ENCODE data around the gene STARD3. TPM values are rescaled to one million over a fixed set of nuclear protein-coding genes. Genes with fewer than 3 reads are reported as not detected.

STARD3 gene
- polyA plus RNA-seq, 2 of the 4 experiments (the other 2 are of a cell fraction): 54.6 to 56.0 TPM

DNA sequence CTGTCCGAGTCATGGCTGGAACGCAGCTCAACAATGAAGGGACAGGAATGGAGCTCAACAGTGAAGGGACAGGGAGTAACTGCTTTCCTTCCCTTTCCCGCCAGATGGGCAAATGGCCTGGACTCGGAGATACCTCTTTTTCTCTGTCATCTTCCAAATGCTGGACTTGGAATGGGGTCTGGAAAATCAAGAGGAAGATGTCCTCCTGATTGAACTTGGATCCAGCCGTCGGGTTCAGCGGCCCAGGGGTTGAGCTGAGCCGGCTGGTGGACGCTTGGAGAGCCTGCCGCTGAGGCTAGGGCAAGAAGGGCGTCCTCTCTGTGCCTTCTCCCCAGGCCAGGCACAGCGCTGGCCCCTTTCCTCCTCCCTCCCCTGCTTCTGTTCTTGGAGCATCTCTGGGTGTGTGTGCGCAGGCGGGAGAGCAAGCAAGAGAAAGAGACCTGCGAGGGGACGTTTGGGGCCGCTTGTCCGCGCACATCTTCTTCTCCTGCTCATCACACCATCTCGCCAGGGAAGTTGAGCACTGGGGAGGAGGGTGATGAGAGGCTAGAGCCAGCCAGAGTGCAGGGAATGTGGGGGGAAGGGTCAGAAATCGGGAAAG, 35.8 kb upstream of the STARD3 start:
- DNase-seq (ENCODE audit: low read depth in 1 of 2, low spot score in 1 of 2): no peak
- Histone ChIP-seq H3K4me2 (no peak overlapping the region), H3K9me3 (no peaks in the 10 kb centered on the region), H3K4me1 (peaks cover 33% of the 10 kb centered on the region), H3K27ac (no peak overlapping the region), H3K4me3 (no peak overlapping the region)
- TF ChIP-seq HEYL (CRISPR knock-in tag; IDR thresholded peaks at IDR 0.05): no peak
- no peak for TF ChIP-seq FOXS1 (CRISPR knock-in tag; IDR thresholded peaks at IDR 0.05)
- TF ChIP-seq ZFP36 (IDR thresholded peaks at IDR 0.05; ENCODE audit: borderline replicate concordance, partially characterized antibody): no peak
- TF ChIP-seq CHD4 (IDR thresholded peaks at IDR 0.05; ENCODE audit: borderline replicate concordance): no peak
- TF ChIP-seq RARB (CRISPR knock-in tag; IDR thresholded peaks at IDR 0.05): no peak
- no peak for TF ChIP-seq ZSCAN20 (CRISPR knock-in tag; IDR thresholded peaks at IDR 0.05)
- TF ChIP-seq ESRRA (IDR thresholded peaks at IDR 0.05; ENCODE audit: borderline replicate concordance, low read length): no peak
- TF ChIP-seq NR3C1 (IDR thresholded peaks at IDR 0.05): no peak
- no peak for TF ChIP-seq NFE2L2 (conservative IDR thresholded peaks at IDR 0.05; ENCODE audit: low read length)
- TF ChIP-seq MAFK (IDR thresholded peaks at IDR 0.05; ENCODE audit: partially characterized antibody): no peak
- no peak for TF ChIP-seq BHLHE40 (IDR thresholded peaks at IDR 0.05; ENCODE audit: low read depth, low read length)
- no peak for TF ChIP-seq FOSB (CRISPR knock-in tag; IDR thresholded peaks at IDR 0.05)
- TF ChIP-seq, protein P1, sequence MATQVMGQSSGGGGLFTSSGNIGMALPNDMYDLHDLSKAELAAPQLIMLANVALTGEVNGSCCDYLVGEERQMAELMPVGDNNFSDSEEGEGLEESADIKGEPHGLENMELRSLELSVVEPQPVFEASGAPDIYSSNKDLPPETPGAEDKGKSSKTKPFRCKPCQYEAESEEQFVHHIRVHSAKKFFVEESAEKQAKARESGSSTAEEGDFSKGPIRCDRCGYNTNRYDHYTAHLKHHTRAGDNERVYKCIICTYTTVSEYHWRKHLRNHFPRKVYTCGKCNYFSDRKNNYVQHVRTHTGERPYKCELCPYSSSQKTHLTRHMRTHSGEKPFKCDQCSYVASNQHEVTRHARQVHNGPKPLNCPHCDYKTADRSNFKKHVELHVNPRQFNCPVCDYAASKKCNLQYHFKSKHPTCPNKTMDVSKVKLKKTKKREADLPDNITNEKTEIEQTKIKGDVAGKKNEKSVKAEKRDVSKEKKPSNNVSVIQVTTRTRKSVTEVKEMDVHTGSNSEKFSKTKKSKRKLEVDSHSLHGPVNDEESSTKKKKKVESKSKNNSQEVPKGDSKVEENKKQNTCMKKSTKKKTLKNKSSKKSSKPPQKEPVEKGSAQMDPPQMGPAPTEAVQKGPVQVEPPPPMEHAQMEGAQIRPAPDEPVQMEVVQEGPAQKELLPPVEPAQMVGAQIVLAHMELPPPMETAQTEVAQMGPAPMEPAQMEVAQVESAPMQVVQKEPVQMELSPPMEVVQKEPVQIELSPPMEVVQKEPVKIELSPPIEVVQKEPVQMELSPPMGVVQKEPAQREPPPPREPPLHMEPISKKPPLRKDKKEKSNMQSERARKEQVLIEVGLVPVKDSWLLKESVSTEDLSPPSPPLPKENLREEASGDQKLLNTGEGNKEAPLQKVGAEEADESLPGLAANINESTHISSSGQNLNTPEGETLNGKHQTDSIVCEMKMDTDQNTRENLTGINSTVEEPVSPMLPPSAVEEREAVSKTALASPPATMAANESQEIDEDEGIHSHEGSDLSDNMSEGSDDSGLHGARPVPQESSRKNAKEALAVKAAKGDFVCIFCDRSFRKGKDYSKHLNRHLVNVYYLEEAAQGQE (IDR thresholded peaks at IDR 0.05): no peak
- TF ChIP-seq ZNF302 (CRISPR knock-in tag; IDR thresholded peaks at IDR 0.05): no peak
- no peak for TF ChIP-seq HOXB13 (CRISPR knock-in tag; IDR thresholded peaks at IDR 0.05; ENCODE audit: low read depth)
- ATAC-seq: no peak
- CTCF ChIA-PET: interaction anchor here (0.6 to 58.8 kb wide), 6 partner anchors 20 to 394 kb away, joined by 3 to 1581 read pairs (median 3); partner anchors contain the start of genes PPP1R1B and STARD3
- POLR2A ChIA-PET: no interaction called here
- no peak for FAIRE-seq
- 37% methylated on average over 21 of the region's 21 CpGs for WGBS (ENCODE audit: missing lambda C conversion rate)

DNA sequence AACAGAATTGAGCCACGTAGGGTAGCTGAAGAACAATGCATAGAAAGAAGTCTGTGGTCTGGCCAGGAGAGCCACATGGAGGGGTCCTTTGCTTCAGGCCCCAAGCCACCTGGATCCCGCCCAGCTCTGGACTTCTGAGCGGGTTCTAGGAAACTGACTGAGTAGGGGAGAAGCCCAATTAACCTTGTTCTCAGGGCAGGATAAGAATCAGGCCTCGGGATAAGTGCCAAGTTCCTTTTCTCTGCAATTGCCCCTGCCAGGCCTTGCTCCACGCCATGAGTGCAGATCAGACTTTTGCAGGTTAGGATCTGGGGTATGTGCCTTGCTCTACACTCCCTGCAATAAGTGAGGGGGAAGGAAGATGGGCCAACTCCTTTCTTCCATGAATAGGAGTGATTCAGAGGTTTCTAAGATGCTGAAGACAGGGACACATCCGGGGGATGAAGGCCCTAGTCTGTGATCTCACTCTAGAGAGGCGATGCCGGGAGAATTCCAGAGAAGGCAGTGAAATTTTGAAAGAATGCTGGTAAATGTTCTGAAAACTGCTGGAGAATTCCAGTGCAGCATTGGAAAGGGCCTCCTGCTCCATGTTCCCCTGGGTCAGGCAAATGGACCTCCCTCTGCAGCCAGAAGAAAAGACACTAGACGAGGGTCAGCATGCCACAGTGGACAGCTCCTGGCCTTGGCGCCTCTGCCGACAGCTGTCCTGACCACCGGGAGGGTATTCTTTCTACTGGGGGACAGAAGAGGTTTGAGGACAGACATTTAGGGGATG, 35.0 kb upstream of the STARD3 start:
- ChIA-PET POLR2A (no interaction called here), CTCF (interaction anchor here (1.0 to 58.8 kb wide), 2 partner anchors 33 to 153 kb away, joined by 3 to 1581 read pairs; partner anchors contain the start of genes PPP1R1B and STARD3)
- 44% methylated on average over 12 of the region's 12 CpGs for WGBS (ENCODE audit: missing lambda C conversion rate)
- no peaks in the 10 kb centered on the region for H3K9me3 ChIP-seq
- no peak for FAIRE-seq
- no peak overlapping the region for H3K4me2 ChIP-seq
- no peak for ATAC-seq
- no peak for DNase-seq (ENCODE audit: low read depth in 1 of 2, low spot score in 1 of 2)
- peaks cover 41% of the 10 kb centered on the region for H3K4me1 ChIP-seq
- H3K27ac ChIP-seq: no peak overlapping the region
- no peak overlapping the region for H3K4me3 ChIP-seq
- TF ChIP-seq, protein P2, sequence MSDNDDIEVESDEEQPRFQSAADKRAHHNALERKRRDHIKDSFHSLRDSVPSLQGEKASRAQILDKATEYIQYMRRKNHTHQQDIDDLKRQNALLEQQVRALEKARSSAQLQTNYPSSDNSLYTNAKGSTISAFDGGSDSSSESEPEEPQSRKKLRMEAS (IDR thresholded peaks at IDR 0.05): no peak
- TF ChIP-seq RARB (CRISPR knock-in tag; IDR thresholded peaks at IDR 0.05) (no peak), CBX2 (IDR thresholded peaks at IDR 0.05; ENCODE audit: borderline replicate concordance, low read depth) (no peak), CHD4 (IDR thresholded peaks at IDR 0.05; ENCODE audit: borderline replicate concordance) (no peak), SREBF2 (IDR thresholded peaks at IDR 0.05) (no peak), RFX5 (IDR thresholded peaks at IDR 0.05) (no peak), TP53 (CRISPR knock-in tag; IDR thresholded peaks at IDR 0.05) (no peak)
- TF ChIP-seq, protein P1 (IDR thresholded peaks at IDR 0.05): peak; percentile 25; the same call in 1 of the 2 replicates
- TF ChIP-seq, protein P3, sequence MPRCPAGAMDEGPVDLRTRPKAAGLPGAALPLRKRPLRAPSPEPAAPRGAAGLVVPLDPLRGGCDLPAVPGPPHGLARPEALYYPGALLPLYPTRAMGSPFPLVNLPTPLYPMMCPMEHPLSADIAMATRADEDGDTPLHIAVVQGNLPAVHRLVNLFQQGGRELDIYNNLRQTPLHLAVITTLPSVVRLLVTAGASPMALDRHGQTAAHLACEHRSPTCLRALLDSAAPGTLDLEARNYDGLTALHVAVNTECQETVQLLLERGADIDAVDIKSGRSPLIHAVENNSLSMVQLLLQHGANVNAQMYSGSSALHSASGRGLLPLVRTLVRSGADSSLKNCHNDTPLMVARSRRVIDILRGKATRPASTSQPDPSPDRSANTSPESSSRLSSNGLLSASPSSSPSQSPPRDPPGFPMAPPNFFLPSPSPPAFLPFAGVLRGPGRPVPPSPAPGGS (IDR thresholded peaks at IDR 0.05): no peak
